Ishikawa (cell line): Measurements from ENCODE around the gene KLF15.

Experiments
- CEBPB ChIP-seq: IDR thresholded peaks from 2 replicates; pipeline ENCODE4 v1.6.1; 2012
- CREB1 ChIP-seq: IDR thresholded peaks from 2 replicates; pipeline ENCODE4 v1.6.1; 2012; ENCODE audit warnings: low read depth
- EGR1 ChIP-seq: IDR thresholded peaks from 2 replicates; pipeline ENCODE4 v1.6.1; 2012
- EP300 ChIP-seq: IDR thresholded peaks from 2 replicates; pipeline ENCODE4 v1.6.1; 2012; ENCODE audit warnings: borderline replicate concordance
- FOXM1 ChIP-seq: IDR thresholded peaks from 2 replicates; pipeline ENCODE4 v1.6.1; 2012; ENCODE audit warnings: low read depth, borderline replicate concordance
- MAX ChIP-seq: IDR thresholded peaks from 2 replicates; pipeline ENCODE4 v1.6.1; 2012
- NFIC ChIP-seq: IDR thresholded peaks from 2 replicates; pipeline ENCODE4 v1.6.1; 2012
- RAD21 ChIP-seq: IDR thresholded peaks from 2 replicates; pipeline ENCODE4 v1.6.1; 2012; ENCODE audit warnings: low read depth
- REST ChIP-seq: IDR thresholded peaks from 2 replicates; pipeline ENCODE4 v1.6.1; 2012; ENCODE audit warnings: low read depth, mild to moderate bottlenecking
- TAF1 ChIP-seq: IDR thresholded peaks from 2 replicates; pipeline ENCODE4 v1.6.1; 2012; ENCODE audit warnings: low read depth, mild to moderate bottlenecking
- TCF12 ChIP-seq: IDR thresholded peaks from 2 replicates; pipeline ENCODE4 v1.6.1; 2012; ENCODE audit warnings: low read depth
- TEAD4 ChIP-seq: IDR thresholded peaks from 2 replicates; pipeline ENCODE4 v1.6.1; 2012
- USF1 ChIP-seq: IDR thresholded peaks from 2 replicates; pipeline ENCODE4 v1.6.1; 2012
- YY1 ChIP-seq: IDR thresholded peaks from 2 replicates; pipeline ENCODE4 v1.6.1; 2012; ENCODE audit warnings: low read depth
- ZBTB7A ChIP-seq: IDR thresholded peaks from 2 replicates; pipeline ENCODE4 v1.6.1; 2012; ENCODE audit warnings: low read depth

The KLF15 gene

GRCh38 chr3:126313166-126313565 lies 44.0 kb downstream of the KLF15 start:
- TF ChIP-seq ZBTB7A (no peak), MAX (no peak), RAD21 (no peak), CREB1 (no peak), TCF12 (no peak), REST (no peak)

GRCh38 chr3:126312341-126312740 lies 44.9 kb downstream of the KLF15 start:
- TF ChIP-seq CEBPB (no peak), REST (no peak), NFIC (no peak)

GRCh38 chr3:126311338-126311978 lies 45.8 kb downstream of the KLF15 start:
- no peak for TF ChIP-seq EP300
- TF ChIP-seq TEAD4 = no peak
- TF ChIP-seq CREB1 = no peak
- TF ChIP-seq REST = no peak
- TF ChIP-seq TCF12 = no peak
- TF ChIP-seq TAF1 = no peak
- no peak for TF ChIP-seq EGR1
- no peak for TF ChIP-seq NFIC
- TF ChIP-seq USF1 = no peak
- TF ChIP-seq ZBTB7A = no peak
- TF ChIP-seq CEBPB = no peak
- no peak for TF ChIP-seq MAX
- TF ChIP-seq FOXM1 = no peak
- TF ChIP-seq RAD21 = no peak
- no peak for TF ChIP-seq YY1

GRCh38 chr3:126310816-126311215 lies 46.4 kb downstream of the KLF15 start:
- TF ChIP-seq TCF12 = no peak
- TF ChIP-seq TEAD4 = no peak
- no peak for TF ChIP-seq EGR1
- TF ChIP-seq YY1 = no peak
- TF ChIP-seq MAX = no peak
- TF ChIP-seq CEBPB = no peak
- TF ChIP-seq FOXM1 = no peak
- TF ChIP-seq TAF1 = no peak
- TF ChIP-seq NFIC = no peak
- no peak for TF ChIP-seq EP300
- TF ChIP-seq CREB1 = no peak
- no peak for TF ChIP-seq ZBTB7A
- TF ChIP-seq RAD21 = no peak
- TF ChIP-seq USF1 = no peak
- TF ChIP-seq REST = no peak
